H1 (cell line): ENCODE results near the gene KLRK1.

Experiments
- CTCF ChIP-seq, 3 experiments: IDR thresholded peaks; 1 replicate in 2 of 3; 2 replicates in 1 of 3; pipeline versions ENCODE4 v1.5.1 to v1.6.1; 2011; ENCODE audit warnings: low read length in 3 of 3, mild to moderate bottlenecking in 3 of 3, inconsistent platforms in 2 of 3, low read depth in 1 of 3, moderate library complexity in 1 of 3; ENCODE audit not compliant: insufficient read depth in 1 of 3; ENCODE audit errors: control extremely low read depth in 1 of 3
- EGR1 ChIP-seq: IDR thresholded peaks from 2 replicates; pipeline ENCODE4 v1.6.1; 2011; ENCODE audit warnings: low read depth, low read length, borderline replicate concordance
- EZH2 ChIP-seq: fragments of 200-600 bp; sonication (generic); IDR thresholded peaks from 2 replicates; pipeline ENCODE4 v1.7.1; 2012; ENCODE audit warnings: low read depth, mild to moderate bottlenecking, moderate library complexity, low read length, inconsistent platforms; ENCODE audit not compliant: severe bottlenecking
- POLR2A ChIP-seq, 2 experiments: IDR thresholded peaks; 1 replicate in 1 of 2; 2 replicates in 1 of 2; pipeline ENCODE4 v1.6.1; 2011; ENCODE audit warnings: low read depth in 2 of 2, low read length in 2 of 2, mild to moderate bottlenecking in 2 of 2; ENCODE audit errors: control extremely low read depth in 1 of 2
- RFX5 ChIP-seq: IDR thresholded peaks from 2 replicates; pipeline ENCODE4 v1.6.1; 2011; ENCODE audit warnings: low read depth, low read length, improper control_type of control experiment, borderline replicate concordance
- RXRA ChIP-seq: IDR thresholded peaks from 2 replicates; pipeline ENCODE4 v1.6.1; 2011; ENCODE audit warnings: low read depth, mild to moderate bottlenecking, low read length, moderate library complexity; ENCODE audit not compliant: insufficient read depth
- SIN3A ChIP-seq, 2 experiments: IDR thresholded peaks in 1 of 2; conservative IDR thresholded peaks in 1 of 2; 2 replicates each; pipeline ENCODE4 v1.6.1; 2011 to 2012; ENCODE audit warnings: low read length in 2 of 2, improper control_type of control experiment in 1 of 2, low read depth in 1 of 2, mild to moderate bottlenecking in 1 of 2
- SP1 ChIP-seq: IDR thresholded peaks from 2 replicates; pipeline ENCODE4 v1.6.1; 2011; ENCODE audit warnings: low read depth, low read length
- TAF1 ChIP-seq: IDR thresholded peaks from 2 replicates; pipeline ENCODE4 v1.6.1; 2011; ENCODE audit warnings: mild to moderate bottlenecking, low read depth, low read length
- USF2 ChIP-seq: IDR thresholded peaks from 2 replicates; pipeline ENCODE4 v1.6.1; 2011; ENCODE audit warnings: low read length, improper control_type of control experiment
- ZNF274 ChIP-seq: IDR thresholded peaks from 2 replicates; pipeline ENCODE4 v1.7.0; 2012; ENCODE audit warnings: low read length, borderline replicate concordance; ENCODE audit errors: extremely low read depth

DNA sequence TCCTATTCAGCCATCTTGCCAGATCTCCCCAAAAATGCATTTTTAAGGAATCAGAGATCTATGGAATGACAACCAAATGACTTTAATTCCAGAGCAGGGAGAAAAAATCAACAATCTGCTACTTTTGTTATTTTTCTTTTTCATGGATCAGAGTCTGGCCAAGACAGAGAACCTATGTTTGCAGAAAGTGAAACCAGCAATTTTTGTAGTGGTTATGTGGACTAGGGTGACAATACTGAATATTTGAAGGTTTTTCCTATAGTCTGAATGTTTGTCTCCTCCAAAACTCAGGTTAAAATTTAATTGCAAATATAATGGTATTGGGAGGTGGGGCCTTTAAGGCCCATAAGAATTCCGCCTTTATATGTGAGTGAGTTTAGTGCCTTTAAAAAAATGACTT lies 30.9 kb downstream of the KLRK1 start:
- TF ChIP-seq USF2: no peak
- TF ChIP-seq SP1: no peak
- no peak for TF ChIP-seq POLR2A (IDR thresholded peaks at IDR 0.05; ENCODE audit: control extremely low read depth in 1 of 2, low read depth in 2 of 2, low read length in 2 of 2)
- no peak for TF ChIP-seq CTCF (IDR thresholded peaks at IDR 0.05; ENCODE audit: control extremely low read depth in 1 of 3, insufficient read depth in 1 of 3, low read depth in 1 of 3, low read length in 3 of 3)
- TF ChIP-seq ZNF274: no peak
- no peak for TF ChIP-seq EZH2
- no peak for TF ChIP-seq EGR1
- no peak for TF ChIP-seq SIN3A (conservative IDR thresholded peaks at IDR 0.05 in 1 of 2, IDR thresholded peaks at IDR 0.05 in 1 of 2; ENCODE audit: low read depth in 1 of 2, low read length in 2 of 2)
- no peak for TF ChIP-seq RXRA
- no peak for TF ChIP-seq RFX5
- no peak for TF ChIP-seq TAF1
